SW 1271 (cell line): ENCODE data around the gene CHMP6.

Source experiments
- DNase-seq, 2 experiments: peaks; one replicate each; lab custom pipeline; 2025; lab: John Stamatoyannopoulos, UW

The CHMP6 gene

DNA sequence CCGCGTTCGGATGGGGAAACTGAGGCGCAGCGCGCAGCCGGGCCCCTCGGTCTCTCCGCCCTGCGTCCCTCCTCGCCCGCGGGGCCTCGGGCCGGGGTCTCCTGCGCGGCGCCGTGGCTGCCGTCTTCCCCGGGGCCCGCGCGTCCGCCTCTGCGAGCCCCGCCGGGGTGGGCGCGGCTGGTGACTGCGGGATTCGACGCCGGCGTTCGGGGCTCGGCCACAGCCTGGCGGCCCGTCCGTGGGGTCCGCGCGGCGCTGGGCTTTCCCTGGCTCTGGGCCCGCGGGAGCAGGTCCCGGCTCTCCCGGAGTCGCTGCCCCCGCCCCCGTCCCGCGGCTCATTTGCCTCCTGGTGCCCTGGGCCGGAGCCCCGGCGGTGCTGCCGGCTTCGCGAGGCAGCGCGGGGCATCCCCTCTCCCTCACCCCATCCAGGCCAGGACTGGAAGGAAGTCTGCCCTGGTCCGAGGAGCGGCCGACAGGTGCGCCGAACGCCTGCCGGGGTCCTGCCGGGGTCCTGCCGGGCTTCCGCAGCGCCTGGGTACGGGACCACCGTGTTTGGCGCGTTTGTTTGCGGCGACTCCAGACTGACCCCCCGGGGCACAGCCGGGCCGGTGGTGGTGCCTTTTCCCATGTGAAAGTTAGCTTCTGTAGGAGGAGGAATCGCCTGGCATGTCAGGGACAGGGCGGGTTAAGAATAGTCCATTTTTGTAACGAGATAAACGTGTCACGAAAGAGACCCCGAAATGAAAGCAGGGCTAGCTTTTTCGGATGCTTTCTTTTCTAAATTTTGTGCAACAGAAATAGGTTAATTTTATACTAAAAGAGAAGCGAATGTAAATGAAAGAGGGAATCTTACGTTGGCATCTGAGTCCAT lies 671 bp downstream of the CHMP6 start:
- DNase-seq, result no peak

DNA sequence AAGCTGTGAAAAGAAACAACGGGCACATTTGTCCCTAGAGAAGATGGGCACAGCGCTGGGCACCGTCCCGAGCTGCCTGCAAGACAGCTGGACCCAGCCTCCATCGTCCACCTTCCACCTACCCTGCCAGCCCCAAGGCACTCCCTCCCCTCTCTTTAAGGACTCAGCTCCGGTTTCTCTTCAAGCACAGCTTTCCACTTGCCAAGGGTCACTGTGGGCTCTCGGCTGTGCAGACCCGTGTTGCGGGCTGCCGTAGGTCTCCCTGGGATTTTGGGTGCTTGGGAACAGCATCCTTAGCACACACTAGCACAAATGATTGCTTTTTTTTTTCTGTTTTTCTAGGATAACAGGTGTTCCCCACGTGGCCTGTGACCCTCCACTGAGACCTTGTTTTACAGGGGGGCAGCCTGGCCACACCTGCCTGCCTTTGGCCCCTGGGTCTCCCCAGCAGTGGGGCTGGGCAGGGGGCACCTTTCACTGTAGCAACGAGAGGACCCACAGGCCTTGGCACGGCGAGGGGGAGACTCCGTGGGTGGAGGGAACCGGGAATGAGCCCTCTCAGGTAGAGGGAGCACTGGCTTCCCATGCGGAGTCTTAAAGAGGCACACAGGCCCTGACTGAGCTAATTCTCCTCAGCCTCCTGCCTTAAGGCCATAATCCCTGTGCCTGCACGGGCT lies 1.4 kb downstream of the CHMP6 start:
- no peak for DNase-seq

DNA sequence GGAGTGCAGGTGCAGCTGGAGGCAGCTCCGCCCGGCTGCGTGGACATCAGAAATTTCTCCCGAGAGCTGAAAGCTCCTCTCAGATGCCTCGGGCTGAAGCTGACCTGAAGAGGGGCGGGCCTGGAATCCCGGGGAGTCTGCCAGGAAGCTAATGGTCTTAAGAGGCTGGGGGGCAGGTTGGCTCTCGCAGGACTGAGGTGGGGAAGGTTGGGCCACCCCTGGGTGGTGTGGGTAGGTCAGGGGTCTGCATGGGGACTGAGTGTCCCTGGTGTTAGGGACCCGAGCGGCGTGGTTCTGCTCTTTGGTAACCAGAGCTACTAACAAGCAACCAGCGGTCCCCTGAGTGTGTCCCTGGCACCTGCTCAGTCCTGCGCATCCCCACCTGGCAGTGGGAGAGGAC lies 3.5 kb downstream of the CHMP6 start:
- no peak for DNase-seq

DNA sequence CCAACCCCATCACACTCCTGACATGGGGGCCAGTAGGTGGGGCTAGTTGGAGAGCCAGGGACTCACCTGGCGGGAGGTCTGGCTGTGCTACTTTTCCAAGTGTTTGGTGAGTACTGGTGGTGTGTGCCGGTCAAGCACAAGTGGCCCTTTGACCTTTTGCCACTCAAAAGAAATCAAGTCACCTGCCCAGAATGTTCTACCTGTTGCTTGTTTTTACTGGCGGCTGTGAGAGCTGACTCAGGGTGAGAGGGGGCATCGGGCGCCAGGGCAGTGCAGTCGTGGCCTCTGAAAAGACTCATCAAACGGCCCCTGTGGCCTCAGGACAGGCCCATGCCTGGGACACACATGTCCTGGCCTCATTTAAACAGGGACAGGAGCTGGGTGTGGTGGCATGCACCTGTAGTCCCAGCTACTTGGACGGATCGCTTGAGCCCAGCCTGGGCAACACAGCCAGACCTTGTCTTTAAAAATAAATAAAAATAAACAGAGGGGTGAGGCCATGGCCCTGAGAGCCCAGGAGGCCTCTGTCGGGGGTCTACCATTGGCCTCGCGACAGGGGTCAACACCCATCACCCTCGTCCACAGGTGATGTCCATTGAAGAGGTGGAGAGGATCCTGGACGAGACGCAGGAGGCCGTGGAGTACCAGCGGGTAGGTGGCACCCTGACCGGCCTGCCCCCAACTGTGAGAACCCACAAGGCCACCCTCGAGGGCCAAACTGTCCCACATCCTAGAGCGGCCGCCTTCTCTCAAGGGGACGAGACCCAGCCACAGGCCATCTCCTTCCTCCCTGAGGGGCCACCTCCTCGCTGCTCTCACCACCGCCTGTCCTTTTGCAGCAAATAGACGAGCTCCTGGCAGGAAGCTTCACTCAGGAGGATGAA lies 5.0 kb downstream of the CHMP6 start:
- no peak for DNase-seq

DNA sequence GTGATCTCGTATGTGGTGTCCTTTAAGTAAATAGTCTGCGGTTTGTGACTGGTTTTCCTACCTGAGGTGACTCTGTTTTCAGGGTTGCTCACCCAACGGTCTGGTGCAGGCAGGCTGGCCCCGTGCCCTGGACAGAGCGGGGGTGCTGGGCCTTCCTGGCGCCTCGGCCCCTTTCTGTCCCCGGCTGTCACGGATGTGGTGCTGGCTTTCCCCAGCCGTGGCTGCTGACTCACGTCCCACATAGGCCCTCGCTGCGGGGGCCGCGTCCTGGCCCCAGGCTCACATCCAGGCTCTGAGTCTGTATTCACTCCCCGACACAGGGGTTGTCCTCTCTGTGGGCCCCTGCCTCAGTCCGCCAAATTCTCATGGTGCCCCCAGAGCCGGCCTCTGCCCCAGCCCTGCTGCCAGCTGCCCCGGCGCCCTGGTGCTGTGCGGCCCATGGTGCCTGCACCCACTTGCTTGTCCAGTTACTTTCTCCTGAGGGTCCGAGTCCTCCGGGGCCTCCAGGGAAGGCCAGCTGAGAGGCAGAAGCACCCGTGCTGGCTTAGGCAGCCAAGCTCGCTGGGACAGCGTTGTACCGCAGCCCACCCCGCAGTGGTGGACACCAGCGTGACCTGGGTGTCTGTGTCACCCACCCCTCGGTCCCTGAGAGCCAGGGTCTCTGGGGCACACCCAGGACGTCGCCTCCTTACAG lies 5.9 kb downstream of the CHMP6 start:
- no peak for DNase-seq

DNA sequence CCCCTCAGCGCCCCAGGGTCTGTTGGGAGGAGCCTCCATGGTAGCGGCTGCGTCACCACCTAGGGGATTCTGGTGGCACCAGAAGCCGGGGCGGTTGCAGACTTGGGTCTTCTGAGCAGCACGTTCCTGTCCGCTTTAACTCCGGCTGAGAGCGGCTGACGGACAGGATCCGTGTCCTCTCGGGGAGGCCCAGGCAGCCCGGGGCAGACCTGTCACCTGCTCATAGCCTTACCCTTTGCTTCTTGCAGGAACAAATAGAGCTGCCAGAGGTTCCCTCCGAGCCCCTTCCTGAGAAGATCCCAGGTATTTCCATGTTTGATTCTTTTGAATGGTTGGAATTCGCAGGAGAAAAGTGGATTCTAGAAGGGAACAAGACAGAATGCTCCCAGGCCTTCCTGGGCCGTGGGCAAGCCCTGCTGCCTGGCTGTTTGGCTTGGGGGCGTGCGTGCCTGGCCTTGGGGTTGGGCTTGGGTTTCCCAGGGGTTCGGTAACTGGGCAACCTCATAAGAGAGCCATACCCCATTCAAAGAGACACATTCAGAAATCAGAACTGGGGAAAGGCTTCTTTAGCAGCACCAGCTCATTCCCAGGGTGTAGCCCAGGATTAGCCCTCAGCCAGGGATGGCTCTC lies 6.6 kb downstream of the CHMP6 start:
- no peak for DNase-seq

DNA sequence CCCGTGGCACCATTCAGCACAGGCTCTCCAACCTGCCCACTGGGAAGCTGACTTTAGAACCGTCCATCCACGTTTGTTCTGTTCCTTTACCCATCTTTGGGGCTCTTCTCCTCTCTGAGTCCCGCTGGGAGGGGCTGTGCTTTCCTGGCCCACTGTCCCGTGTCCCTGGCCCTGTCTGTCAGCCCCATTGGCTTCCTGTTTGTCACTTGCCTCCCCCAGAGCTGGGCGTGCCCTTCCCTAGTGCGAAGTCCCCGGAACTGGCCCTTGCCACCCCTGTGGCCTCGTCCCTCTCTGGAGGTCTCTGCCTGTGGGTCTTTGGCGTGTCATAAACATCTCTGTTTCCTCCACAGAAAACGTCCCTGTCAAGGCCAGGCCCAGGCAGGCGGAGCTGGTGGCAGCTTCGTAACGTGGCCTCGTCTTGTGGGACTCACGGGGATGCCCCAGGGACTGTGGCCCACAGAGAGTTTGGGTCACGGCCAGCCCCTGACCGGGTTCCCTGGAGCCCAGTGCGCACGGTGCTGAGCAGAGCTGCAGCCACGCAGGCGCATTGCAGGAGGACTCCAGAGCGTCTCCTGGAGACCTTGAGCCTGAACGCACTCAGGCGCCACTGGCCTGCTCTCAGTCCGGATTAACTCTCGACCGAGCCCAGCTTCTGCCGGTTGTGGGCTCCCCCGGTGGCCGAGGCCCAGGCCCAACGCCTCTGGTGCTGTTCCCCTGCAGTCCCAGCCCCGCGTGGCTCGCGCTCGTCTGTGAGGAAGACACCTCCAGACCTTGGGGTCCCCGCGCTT lies 7.3 kb downstream of the CHMP6 start:
- DNase-seq, result no peak

DNA sequence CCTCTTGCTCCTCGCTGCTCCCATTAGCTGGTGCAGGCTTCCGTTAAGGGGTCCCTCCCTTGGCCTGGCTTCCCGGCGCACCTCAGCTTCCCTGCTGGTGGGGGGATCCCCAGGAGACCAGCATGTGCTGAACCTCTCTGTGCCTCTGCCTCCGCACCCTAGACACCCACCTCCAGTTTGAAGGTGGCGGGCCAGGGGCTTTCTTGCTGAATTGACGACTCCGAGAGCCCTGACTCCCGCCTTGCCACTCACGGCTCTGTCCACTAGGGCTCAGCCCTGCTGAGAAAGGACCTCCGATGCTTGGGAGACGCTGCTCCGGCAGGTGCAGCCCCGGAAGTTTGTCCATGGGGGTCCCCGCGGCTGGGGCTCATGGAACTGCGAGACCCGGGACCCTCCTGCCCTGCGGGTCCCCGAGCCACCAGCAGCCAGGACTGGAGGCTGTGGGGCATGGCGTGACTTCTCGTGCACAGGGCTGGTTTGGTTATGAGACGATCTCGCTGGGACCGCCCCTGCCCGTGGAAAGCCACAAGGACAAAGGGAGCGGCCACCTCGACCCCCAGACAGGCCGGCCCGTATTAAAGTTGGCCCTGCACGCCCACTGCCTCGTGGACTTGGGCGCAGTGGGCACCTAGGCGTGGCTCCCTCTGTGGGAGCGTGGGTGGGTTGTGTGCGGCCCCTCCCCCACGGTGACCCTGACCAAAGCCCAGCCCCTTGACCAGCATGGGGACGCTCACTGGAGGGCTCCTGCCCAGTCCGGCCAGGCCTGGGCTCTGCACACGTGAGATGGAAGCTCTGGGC lies 8.1 kb downstream of the CHMP6 start:
- DNase-seq, result no peak

DNA sequence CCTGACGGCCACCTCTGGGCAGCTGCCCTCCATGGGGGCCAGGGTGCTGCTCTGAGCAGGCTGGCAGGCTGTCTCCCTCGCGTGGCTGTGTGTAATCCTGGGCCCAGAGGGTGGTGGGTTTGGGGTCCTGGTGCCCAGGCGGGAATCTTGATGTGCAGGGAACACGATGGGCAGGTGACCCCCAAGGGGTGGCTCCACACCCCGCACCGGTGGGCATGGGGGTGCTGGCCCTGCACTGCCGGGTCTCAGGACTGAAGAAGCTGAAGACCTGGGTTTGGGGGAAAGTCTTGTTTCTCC lies 8.6 kb downstream of the CHMP6 start:
- no peak for DNase-seq

DNA sequence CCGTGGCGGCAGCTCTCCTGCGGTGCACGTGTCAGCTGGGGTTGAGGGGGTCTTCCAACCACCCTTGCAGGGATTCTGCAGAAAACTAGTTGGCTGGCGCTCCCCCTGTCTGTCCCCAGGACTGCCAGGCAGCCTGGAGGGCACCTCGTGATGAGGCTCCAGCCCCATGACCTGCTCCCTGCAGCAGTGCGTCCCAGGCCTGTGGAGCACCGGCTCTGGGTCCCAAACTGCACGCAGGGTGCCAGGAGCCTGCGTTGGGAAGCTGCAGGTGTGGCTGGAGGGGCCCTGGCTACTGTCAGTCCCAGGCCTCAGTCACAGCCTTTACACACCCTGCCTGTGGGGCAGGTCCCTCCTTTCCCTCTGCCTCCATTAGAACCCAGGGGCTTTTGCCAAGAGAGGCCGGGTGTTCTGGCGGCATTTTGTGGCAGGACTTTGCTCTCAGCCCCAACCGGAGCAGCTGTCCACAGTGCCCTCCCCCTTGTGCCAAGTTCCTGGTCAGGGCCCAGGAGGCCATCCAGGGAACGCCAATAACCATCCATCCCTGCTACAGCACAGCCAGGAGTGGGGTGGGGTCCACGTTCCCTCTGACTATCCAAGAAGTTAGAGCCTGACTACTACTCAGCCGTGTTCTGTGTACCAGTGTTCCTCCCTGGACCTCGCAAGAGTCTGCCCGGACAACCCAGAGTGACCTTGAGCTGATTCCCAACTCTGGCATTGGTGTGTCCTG lies 9.2 kb downstream of the CHMP6 start:
- no peak for DNase-seq

DNA sequence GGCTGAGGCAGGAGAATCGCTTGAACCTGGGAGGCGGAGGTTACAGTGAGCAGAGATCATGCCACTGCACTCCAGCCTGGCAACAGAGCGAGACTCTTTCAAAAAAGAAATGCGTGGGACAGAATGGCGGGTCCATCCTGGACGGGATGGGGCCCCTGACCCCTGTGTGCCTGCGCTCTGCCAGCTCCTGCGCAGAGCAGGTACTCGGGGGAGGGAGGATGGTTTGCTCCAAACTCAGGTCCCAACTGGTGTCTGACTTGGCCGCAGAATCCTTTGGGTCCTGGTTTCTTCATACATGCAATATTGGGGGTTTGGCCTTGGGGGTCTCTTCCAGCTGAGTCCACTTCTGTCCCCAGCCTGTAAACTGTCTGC lies 10.4 kb downstream of the CHMP6 start:
- no peak for DNase-seq

DNA sequence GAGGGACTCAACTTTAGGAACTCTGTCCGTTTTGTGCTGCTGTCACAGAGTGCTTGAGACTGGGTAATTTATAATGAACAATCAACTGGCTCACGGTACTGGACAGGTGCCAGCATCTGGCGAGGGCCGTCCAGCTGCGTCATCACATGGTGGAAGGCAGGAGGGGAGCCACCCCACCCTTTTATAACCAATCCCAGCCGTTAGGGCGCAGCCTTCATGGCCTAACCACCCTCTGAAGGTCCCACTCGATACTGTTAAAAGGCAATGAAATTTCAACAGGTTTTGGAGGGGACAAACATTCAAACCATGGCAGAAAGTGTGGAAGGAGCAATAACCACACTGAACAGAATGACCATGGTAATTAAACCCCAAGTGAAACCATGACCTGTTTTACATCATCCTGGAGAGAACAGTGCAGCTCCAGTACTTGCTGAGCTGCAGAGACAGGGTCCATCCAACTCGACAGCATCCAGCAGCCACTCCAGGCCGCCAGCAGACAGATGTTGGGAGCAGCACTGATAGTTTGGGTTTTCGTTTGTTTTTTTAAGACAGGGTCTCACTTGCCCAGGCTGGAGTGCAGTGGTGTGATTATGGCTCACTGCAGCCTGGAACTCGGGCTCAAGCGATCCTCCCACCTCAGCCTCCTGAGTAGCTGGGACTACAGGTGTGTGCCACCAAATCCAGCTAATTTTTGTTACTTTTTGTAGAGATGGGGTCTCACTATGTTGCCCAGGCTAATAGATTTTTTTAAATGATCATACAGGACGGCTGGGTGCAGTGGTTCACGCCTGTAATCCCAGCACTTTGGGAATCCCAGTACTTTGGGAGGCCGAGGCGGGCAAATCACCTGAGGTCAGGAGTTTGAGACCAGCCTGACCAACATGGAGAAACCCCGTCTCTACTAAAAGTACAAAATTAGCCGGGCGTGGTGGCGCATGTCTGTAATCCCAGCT lies 11.0 kb downstream of the CHMP6 start:
- no peak for DNase-seq

DNA sequence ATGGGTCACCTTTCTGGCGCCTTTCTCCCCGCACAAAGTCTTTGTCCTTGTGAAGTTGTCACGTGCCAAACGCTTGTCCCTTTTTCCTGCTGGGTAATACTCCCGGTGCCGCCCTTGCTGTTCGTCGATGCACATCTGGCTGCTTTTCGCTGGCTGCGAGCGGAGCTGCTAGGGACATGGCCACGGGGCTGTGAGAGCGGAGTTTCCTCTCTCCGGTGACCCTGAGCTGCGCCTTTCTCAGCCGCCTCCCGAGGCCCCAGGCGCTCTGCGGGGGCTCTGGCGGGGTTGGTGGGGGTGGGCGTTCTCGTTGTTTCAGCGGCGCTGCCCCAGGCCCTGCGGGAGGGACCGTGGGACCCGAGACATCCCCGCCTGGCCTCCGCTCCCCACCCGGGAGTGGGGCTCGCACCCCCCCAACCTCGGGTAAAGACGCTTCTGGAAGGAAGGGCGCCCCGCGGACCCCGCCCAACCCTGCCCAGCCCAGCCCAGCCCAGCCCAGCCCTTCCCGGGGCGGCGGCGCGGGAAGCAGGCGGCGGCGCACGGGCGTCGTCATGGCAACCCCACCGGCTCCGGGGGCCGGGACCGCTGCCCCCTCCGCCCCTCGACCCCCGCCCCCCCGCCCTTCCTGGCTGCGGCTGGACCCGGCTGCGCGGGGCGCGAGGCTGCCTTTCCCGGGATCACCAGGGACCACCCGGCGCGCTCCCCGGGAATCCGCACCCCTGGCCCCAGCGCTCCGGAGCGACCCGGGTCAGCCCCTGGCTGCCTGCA lies 12.3 kb downstream of the CHMP6 start:
- DNase-seq, result no peak

DNA sequence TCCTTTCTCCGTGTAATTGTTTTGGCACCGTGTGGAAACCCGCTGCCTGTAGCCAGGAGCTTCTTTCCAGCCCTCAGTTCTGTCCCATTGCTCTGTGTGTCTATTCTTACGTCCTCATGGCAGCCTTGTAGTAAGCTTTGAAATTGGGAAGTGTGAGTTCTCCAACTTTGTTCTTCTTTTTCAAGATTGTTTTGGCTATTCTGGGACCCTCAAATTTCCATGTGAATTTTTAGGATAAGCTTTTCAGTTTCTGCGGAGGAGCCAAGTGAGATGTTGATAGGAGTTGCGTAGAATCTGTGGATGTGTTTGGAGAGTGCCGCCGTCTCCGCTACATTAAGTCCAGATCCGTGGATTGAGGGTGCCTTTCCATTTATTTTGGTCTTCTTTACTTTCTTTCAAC lies 15.2 kb downstream of the CHMP6 start:
- no peak for DNase-seq

DNA sequence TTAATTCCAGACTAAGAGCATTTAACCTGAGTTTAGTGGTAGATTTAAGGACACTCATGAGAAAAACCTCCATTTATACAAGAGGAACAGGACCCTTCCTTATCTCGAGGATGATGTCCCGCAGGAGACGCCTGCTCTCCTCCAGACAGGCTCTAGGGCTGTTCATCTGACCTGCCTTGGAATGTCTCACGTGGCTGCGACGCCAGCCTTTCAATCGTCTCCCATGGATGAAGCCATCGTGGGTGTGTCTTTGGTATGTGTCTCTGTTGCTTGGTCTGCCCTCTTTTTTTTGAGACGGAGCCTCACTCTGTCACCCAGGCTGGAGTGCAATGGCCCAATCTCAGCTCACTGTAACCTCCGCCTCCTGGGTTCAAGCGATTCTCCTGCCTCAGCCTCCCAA lies 16.5 kb downstream of the CHMP6 start:
- no peak for DNase-seq

DNA sequence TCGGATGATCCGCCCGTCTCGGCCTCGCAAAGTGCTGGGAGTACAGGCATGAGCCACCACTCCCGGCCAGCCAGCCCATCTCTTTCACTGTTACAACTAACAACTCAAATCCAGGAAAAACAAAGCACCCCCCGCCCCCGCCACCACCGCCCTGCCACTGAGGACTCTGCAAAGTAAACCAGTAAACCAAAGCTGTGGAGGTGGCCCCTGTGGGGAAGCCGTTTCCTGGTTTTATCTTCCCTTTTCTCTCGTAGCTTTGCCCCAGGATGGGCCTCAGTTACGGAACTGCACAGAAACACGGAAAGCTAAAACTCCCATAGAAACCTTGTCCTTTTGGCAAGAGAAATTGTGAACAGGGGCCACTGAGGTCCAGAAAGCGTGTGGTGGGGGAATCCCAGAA lies 17.5 kb downstream of the CHMP6 start:
- no peak for DNase-seq

DNA sequence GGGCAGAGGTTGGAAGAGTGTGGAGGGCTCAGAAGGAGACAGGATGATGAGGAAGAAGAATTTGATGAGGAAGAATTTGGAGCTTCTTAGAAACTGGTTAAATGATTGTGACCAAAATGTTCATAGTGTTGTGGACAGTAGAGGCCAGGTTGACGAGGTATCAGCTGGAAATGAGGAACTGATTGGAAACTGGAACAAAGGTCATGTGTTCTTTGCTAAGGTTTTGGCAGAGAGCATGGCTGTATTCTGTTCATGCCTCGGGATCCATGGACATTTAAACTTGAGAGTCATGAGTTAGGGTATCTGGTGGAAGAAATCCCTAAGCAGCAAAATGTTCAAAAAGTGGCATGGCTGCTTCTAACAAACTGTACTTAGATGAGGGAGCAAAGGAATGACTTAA lies 19.3 kb downstream of the CHMP6 start:
- DNase-seq, result no peak

DNA sequence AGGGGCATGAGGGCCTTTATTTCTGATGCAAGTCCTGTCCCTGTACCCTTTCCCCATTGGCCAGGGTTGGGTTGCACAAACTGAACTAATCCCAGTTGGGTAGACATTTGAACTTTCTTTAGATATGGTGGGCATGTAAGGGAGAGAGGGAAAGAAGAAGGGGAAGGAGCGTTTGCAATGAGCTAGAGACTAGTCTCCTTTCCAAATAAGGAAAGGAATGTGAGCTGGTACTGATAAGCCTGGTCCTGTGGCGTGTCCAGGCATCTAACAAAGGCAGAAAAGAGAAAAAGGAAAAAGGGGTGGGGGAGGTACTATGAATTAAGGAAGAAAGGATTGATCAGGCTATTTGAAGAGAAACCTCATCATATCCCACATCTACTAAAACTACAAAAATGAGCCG lies 20.3 kb downstream of the CHMP6 start:
- no peak for DNase-seq
